ENCODE data around the gene TMA16. TPM values are rescaled to one million over a fixed set of nuclear protein-coding genes. Genes with fewer than 3 reads are reported as not detected.

TMA16 gene
- total and polyA plus RNA-seq, 11 donors = 6.1 to 16.9 (median 11.5) TPM

- no peaks in the 10 kb centered on the region for H3K27me3 ChIP-seq
- intact Hi-C loops (cut with DNase I) = loop anchor here in 4 of 10 donors (5.0 to 10.0 kb wide), 4 partner anchors 55 to 1047 kb away; no protein-coding TSS in a partner anchor
- no peak overlapping the region for H3K27ac ChIP-seq
- no peaks in the 10 kb centered on the region for H3K9me3 ChIP-seq
- TF ChIP-seq POLR2A (IDR thresholded peaks at IDR 0.05) = no peak
- TF ChIP-seq CTCF (IDR thresholded peaks at IDR 0.05) = no peak
- no peak for ATAC-seq
- H3K4me3 ChIP-seq = no peak overlapping the region
- H3K36me3 ChIP-seq = peaks cover 0 to 54% (median 0%) of the 10 kb centered on the region in 9 donors
- H3K4me1 ChIP-seq = peaks cover 0 to 12% (median 0%) of the 10 kb centered on the region in 12 donors
- no peak for DNase-seq
- 84 to 93% (median 86%) methylated on average over 3 of the region's 3 CpGs for WGBS, 4 donors
Measured at GRCh38 chr4:163542275-163542674, 47.8 kb downstream of the TMA16 start.

- peak; percentile 34 to 61 (median 55) for DNase-seq
- H3K27ac ChIP-seq = no peak overlapping the region
- H3K9me3 ChIP-seq = no peaks in the 10 kb centered on the region
- ATAC-seq = peak; percentile 64 to 87 (median 80)
- peaks cover 0 to 44% (median 0%) of the 10 kb centered on the region in 9 donors for H3K36me3 ChIP-seq
- peaks cover 0 to 12% (median 0%) of the 10 kb centered on the region in 12 donors for H3K4me1 ChIP-seq
- WGBS, 4 donors = 5 to 7% (median 7%) methylated on average over 12 of the region's 12 CpGs
- no peaks in the 10 kb centered on the region for H3K27me3 ChIP-seq
- TF ChIP-seq POLR2A (IDR thresholded peaks at IDR 0.05) = no peak
- peak; percentile 82 to 94 (median 89) for TF ChIP-seq CTCF (IDR thresholded peaks at IDR 0.05)
- intact Hi-C loops (cut with DNase I) = loop anchor here (1.0 to 10.0 kb wide), 10 partner anchors 57 to 1050 kb away; no protein-coding TSS in a partner anchor
- peak overlapping the region in 9 of 12 donors; percentile 2 to 54 (median 37) for H3K4me3 ChIP-seq
Measured at GRCh38 chr4:163544407-163545038, 50.0 kb downstream of the TMA16 start.

- intact Hi-C loops (cut with DNase I) = loop anchor here in 9 of 10 donors (2.0 to 10.0 kb wide), 8 partner anchors 61 to 1054 kb away; partner anchors contain the start of gene NAF1 (in 1 of the 9)
- ATAC-seq = peak in 2 of 4 donors; percentile 70 to 72
Measured at GRCh38 chr4:163548481-163549243, 54.2 kb downstream of the TMA16 start.

More at GRCh38 chr4:163548481-163549243, 54.2 kb downstream of the TMA16 start:
- Histone ChIP-seq H3K9me3 (no peaks in the 10 kb centered on the region), H3K36me3 (peaks cover 0 to 13% (median 0%) of the 10 kb centered on the region in 9 donors), H3K27me3 (no peaks in the 10 kb centered on the region), H3K27ac (no peak overlapping the region), H3K4me1 (peaks cover 0 to 20% (median 5%) of the 10 kb centered on the region in 12 donors), H3K4me3 (no peak overlapping the region)
- 43 to 49% (median 48%) methylated on average over 10 of the region's 10 CpGs for WGBS, 4 donors
- no peak for DNase-seq
- no peak for TF ChIP-seq POLR2A (IDR thresholded peaks at IDR 0.05)
- TF ChIP-seq CTCF (IDR thresholded peaks at IDR 0.05) = peak; percentile 36 to 79 (median 58)

Data from heart left ventricle (tissue), 16 donors.